Vagina (tissue), 2 donors: ENCODE results near the gene CACNB2. TPM values are rescaled to one million over a fixed set of nuclear protein-coding genes. Genes with fewer than 3 reads are reported as not detected.
A peak's percentile ranks its signal among the peaks of the same experiment; 100 is the strongest.
"Not testable (repeated sequence)": the region's sequence is repeated elsewhere in the genome, so short reads cannot be mapped to it uniquely, and the experiment has no call there.

Source experiments
- DNase-seq, 2 donors: peaks; one replicate each; pipeline ENCODE4 v3.0.0-alpha.2; 2017; ENCODE audit errors: extremely low spot score in 2 of 2
- H3K27ac ChIP-seq: fragments of 200-600 bp; sonication (generic); one replicate; pipeline ENCODE4 v1.5.1; 2019
- H3K27me3 ChIP-seq: fragments of 200-600 bp; sonication (generic); one replicate; pipeline ENCODE4 v1.5.1; 2019
- H3K36me3 ChIP-seq, 2 donors: fragments of 200-600 bp; sonication (generic); one replicate each; pipeline ENCODE4 v1.5.1; 2017 to 2019
- H3K4me1 ChIP-seq: fragments of 200-600 bp; sonication (generic); one replicate; pipeline ENCODE4 v1.5.1; 2019
- H3K4me3 ChIP-seq, 2 donors: fragments of 200-600 bp; sonication (generic); 1 replicate in 1 of 2; 2 replicates in 1 of 2; pipeline ENCODE4 v1.5.1; 2016 to 2019
- H3K9me3 ChIP-seq: fragments of 200-600 bp; sonication (generic); one replicate; pipeline ENCODE4 v1.5.1; 2019
- POLR2A ChIP-seq, 2 donors: fragments of 450-650 bp; IDR thresholded peaks; one replicate each; pipeline ENCODE4 v1.6.1; 2017; ENCODE audit warnings: antibody characterized with exemption in 2 of 2, mild to moderate bottlenecking in 2 of 2, moderate library complexity in 2 of 2
- POLR2AphosphoS5 ChIP-seq, 2 donors: sonication (generic); formaldehyde crosslinking; IDR thresholded peaks; one replicate each; pipeline ENCODE4 v1.9.0; 2017; ENCODE audit warnings: antibody characterized with exemption in 2 of 2, mild to moderate bottlenecking in 2 of 2, low read depth in 1 of 2; ENCODE audit not compliant: insufficient read depth in 1 of 2
- intact Hi-C: fragments of 100-400 bp; cut with DNase I; formaldehyde crosslinking; loops from one replicate; pipeline ENCODE4 v1.15.1; 2023
- total RNA-seq: library from RNA; depleted of rRNA; stranded (reverse); fragments of >200 nt; gene quantifications from one replicate; pipeline ENCODE4 v1.2.3, GENCODE V29; 2016
- TF ChIP-seq, protein P1 (sequence below), 3 experiments: fragments of 450-650 bp in 2 of 3; fragments of 200-600 bp in 1 of 3; sonication (generic) in 1 of 3; IDR thresholded peaks; one replicate each; pipeline ENCODE4 v1.5.1; 2017 to 2019; ENCODE audit warnings: antibody characterized with exemption in 3 of 3, mild to moderate bottlenecking in 2 of 3, moderate library complexity in 2 of 3

CACNB2 gene
- total RNA-seq, 1 donor from 2014 or later: 12.8 TPM

DNA sequence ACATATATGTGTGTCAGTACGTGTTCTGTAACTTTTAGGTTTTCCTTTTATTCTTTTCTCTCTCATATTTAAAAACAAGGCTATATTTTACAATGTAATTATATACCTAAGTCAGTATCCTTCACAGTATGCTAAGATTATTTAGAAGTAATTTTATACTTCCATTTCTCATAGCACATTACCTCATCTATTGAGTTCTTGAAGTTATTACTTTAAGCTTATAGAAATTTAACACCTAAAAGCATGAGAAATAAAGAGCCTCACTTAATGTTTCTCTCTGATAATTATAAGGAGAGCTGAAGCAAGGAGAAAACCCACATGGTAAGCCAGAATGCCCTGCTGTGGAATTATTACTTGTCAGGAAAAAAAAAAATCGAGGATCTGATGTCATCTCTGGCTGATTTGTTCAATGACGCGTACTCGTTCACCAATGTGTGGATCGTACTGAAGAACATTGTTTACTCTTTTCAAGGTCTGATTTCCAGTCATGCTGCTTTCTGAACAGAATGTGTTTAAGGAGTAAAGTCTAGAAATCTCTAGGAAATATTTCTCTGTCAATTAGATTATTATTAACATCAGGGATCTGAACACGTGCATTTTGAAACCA, 21.9 kb downstream of the CACNB2 start:
- intact Hi-C loops: no loop called here
- H3K27ac ChIP-seq: no peak overlapping the region
- TF ChIP-seq POLR2AphosphoS5 (IDR thresholded peaks at IDR 0.05; ENCODE audit: insufficient read depth in 1 of 2, low read depth in 1 of 2): no peak

DNA sequence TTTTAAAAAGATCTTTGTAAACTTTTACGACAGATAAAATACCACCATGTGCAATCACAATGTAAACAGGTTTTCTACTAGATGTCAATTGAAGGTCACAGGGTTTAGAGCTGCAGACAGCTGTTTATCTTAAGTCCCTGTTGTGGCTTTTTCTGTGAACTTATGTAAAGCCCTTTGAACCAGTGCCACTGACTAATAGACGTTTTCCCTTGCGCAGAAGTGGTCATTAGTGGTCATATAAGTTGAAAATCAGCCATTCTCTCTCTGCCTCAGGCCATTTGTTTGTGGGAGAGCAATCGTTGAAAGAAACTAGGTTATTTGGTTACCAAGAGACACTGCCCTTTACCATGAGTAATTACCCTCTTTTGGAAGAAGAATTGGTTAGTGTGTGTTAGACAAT, 23.9 kb downstream of the CACNB2 start:
- peaks cover 2% of the 10 kb centered on the region for H3K4me1 ChIP-seq
- TF ChIP-seq POLR2AphosphoS5 (IDR thresholded peaks at IDR 0.05; ENCODE audit: insufficient read depth in 1 of 2, low read depth in 1 of 2) (no peak), POLR2A (IDR thresholded peaks at IDR 0.05) (no peak)
- TF ChIP-seq, protein P1, sequence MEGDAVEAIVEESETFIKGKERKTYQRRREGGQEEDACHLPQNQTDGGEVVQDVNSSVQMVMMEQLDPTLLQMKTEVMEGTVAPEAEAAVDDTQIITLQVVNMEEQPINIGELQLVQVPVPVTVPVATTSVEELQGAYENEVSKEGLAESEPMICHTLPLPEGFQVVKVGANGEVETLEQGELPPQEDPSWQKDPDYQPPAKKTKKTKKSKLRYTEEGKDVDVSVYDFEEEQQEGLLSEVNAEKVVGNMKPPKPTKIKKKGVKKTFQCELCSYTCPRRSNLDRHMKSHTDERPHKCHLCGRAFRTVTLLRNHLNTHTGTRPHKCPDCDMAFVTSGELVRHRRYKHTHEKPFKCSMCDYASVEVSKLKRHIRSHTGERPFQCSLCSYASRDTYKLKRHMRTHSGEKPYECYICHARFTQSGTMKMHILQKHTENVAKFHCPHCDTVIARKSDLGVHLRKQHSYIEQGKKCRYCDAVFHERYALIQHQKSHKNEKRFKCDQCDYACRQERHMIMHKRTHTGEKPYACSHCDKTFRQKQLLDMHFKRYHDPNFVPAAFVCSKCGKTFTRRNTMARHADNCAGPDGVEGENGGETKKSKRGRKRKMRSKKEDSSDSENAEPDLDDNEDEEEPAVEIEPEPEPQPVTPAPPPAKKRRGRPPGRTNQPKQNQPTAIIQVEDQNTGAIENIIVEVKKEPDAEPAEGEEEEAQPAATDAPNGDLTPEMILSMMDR (IDR thresholded peaks at IDR 0.05): no peak
- DNase-seq: no peak
- no peak overlapping the region for H3K4me3 ChIP-seq
- intact Hi-C loops: no loop called here
- no peak overlapping the region for H3K27ac ChIP-seq
- no peaks in the 10 kb centered on the region for H3K9me3 ChIP-seq
- no peaks in the 10 kb centered on the region for H3K27me3 ChIP-seq
- H3K36me3 ChIP-seq: no peaks in the 10 kb centered on the region

More for the DNA sequence above, 21.9 kb downstream of the CACNB2 start:
- Histone ChIP-seq H3K9me3 (no peaks in the 10 kb centered on the region), H3K36me3 (no peaks in the 10 kb centered on the region), H3K27me3 (no peaks in the 10 kb centered on the region), H3K4me1 (peaks cover 8% of the 10 kb centered on the region), H3K4me3 (no peak overlapping the region)
- no peak for DNase-seq

DNA sequence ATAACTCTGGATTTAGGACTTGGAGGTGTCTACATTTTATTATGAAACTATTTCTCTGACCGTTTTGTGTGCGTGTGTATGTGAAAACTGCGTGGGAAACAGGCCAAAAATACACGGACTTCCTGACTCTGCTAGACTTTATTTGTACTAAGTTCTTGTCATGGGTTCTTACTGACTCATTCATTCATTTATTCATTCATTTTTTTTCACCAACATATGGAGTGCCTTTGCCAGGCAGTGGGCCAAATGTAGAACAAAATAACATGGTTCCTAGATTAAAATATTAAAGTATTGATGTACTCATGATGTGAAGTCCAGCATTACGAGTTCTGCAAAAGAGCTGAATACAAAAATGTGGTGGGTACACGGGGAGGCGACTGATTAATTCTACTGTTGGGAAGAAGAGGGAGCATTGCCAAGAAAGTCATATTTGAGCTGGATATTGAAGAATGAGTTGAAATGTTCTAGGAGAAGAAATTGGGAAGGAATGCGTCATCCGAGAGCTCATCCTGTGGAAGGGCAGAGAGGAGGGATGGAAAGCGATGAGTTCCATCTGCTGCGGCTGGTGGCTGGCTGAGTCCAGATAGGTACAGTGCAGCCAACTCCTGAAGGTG, 24.6 kb downstream of the CACNB2 start:
- no peaks in the 10 kb centered on the region for H3K9me3 ChIP-seq
- H3K27me3 ChIP-seq: no peaks in the 10 kb centered on the region
- H3K27ac ChIP-seq: no peak overlapping the region
- H3K4me3 ChIP-seq: no peak overlapping the region
- H3K36me3 ChIP-seq: no peaks in the 10 kb centered on the region
- TF ChIP-seq POLR2A (IDR thresholded peaks at IDR 0.05) (no peak), POLR2AphosphoS5 (IDR thresholded peaks at IDR 0.05; ENCODE audit: insufficient read depth in 1 of 2, low read depth in 1 of 2) (no peak)
- TF ChIP-seq, protein P1 (IDR thresholded peaks at IDR 0.05): no peak
- H3K4me1 ChIP-seq: no peaks in the 10 kb centered on the region
- DNase-seq: no peak
- intact Hi-C loops: no loop called here

DNA sequence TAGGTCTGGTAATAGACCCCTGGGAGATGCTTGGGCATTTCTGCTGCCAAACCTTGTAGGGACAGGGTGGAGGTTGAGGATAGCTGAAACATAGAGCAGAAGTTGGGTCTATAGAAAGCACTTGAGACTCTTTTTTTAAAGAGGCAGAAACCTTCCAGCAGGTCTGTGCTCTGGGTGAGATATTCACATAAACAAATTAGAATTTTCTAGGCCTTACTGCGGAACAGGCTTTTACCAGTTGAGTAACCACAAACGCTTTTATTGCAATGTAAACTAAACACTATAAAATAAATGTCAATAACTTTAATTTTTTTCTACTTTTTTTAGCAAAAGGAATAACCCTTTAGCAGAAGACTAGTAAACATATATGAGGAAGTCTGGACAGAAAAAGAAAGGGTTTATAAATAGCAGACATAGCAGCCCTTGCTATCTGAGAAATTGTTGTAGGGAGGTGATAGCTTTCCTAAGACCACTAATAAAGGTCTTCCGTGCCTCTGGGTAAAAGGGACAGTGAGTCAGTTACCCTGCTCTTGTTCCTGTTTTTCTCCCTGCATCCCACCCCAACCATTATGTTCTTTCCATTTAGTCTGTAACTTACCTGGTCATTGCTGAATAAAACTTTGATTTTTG, 38.7 kb downstream of the CACNB2 start:
- Histone ChIP-seq H3K4me1 (peaks cover 17% of the 10 kb centered on the region), H3K27me3 (no peaks in the 10 kb centered on the region), H3K27ac (peak overlapping the region; percentile 50), H3K36me3 (no peaks in the 10 kb centered on the region), H3K4me3 (no peak overlapping the region), H3K9me3 (no peaks in the 10 kb centered on the region)
- intact Hi-C loops: no loop called here
- no peak for DNase-seq
- TF ChIP-seq POLR2AphosphoS5 (IDR thresholded peaks at IDR 0.05; ENCODE audit: insufficient read depth in 1 of 2, low read depth in 1 of 2) (no peak), POLR2A (IDR thresholded peaks at IDR 0.05) (no peak)
- TF ChIP-seq, protein P1 (IDR thresholded peaks at IDR 0.05): no peak

DNA sequence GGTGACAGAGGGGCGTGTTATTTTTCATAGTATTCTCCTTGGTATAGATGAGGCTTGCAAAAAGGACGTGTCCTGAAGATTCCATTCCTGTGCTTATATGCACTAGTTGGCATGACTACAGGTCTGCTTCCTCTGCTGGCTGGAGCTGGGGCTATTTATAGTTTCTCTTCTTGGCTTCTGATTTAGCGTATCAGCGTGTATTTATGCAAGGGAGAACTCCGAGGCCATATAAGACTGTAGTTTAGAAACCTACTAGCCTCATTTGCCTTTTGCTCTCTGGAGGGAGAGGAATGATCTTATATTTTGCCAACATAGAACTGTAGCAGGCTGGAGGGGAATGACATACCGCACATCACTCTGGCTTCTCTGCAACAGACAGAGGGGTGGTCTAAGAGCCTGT, 39.7 kb downstream of the CACNB2 start:
- DNase-seq: no peak
- no peak overlapping the region for H3K4me3 ChIP-seq
- peak overlapping the region; percentile 50 for H3K27ac ChIP-seq
- no peaks in the 10 kb centered on the region for H3K9me3 ChIP-seq
- peaks cover 17% of the 10 kb centered on the region for H3K4me1 ChIP-seq
- intact Hi-C loops: no loop called here
- peak in 1 of 2 donors; percentile 57 for TF ChIP-seq POLR2AphosphoS5 (IDR thresholded peaks at IDR 0.05; ENCODE audit: insufficient read depth in 1 of 2, low read depth in 1 of 2)
- TF ChIP-seq POLR2A (IDR thresholded peaks at IDR 0.05): no peak
- TF ChIP-seq, protein P1 (IDR thresholded peaks at IDR 0.05): no peak
- H3K36me3 ChIP-seq: no peaks in the 10 kb centered on the region
- no peaks in the 10 kb centered on the region for H3K27me3 ChIP-seq

DNA sequence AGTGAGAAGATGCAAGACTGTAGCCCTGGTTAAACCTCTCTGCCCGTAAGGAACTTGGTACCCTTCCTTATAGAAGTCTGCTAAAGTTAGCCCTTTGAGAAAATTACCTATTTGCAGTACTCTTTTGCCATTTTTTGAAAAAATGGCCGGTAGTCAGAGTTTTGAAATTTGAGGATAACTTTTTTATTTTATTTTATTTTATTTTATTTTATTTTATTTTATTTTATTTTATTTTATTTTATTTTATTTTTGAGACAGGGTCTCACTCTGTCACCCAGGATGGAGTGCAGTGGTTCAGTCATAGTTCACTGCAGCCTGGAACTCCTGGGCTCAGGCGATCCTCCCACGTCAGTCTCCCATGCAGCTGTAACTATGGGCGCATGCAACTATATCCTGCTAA, 41.2 kb downstream of the CACNB2 start:
- H3K27ac ChIP-seq, intact Hi-C loops, H3K36me3 ChIP-seq, H3K4me3 ChIP-seq, DNase-seq, H3K27me3 ChIP-seq, H3K9me3 ChIP-seq: not testable (repeated sequence)
- H3K4me1 ChIP-seq: peaks cover 17% of the 10 kb centered on the region
